A549 (cell line): ENCODE data around the gene HCST. TPM values are rescaled to one million over a fixed set of nuclear protein-coding genes. Genes with fewer than 3 reads are reported as not detected.

Experiments
- ATAC-seq, 2 experiments: fragments of 200-7000 bp in 1 of 2; fragments of >200 bp in 1 of 2; cut with Nextera tagmentation in 1 of 2; cut with Tn5 transposase in 1 of 2; 3 replicates each; pipeline versions ENCODE4 v1.8.0 to v1.9.1; 2018 to 2020; ENCODE audit warnings: mild to moderate bottlenecking in 1 of 2, moderate library complexity in 1 of 2
- CTCF ChIA-PET: fragments of 300-600 bp; sonication (Branson Sonifier 250); formaldehyde crosslinking; extraction: SDS; loops from one replicate; lab custom pipeline; 2021; ENCODE audit warnings: antibody characterized with exemption, inconsistent platforms; lab: Yijun Ruan, JAX
- POLR2A ChIA-PET: fragments of 350-600 bp; formaldehyde crosslinking; extraction: SDS; loops from one replicate; lab custom pipeline; 2021; ENCODE audit warnings: antibody characterized with exemption, inconsistent platforms; lab: Yijun Ruan, JAX
- DNase-seq, 2 experiments: peaks; one replicate each; pipeline versions ENCODE4 v3.0.0 to v3.0.0-alpha.2; 2011 to 2016; ENCODE audit warnings: low read depth in 1 of 2, low spot score in 1 of 2
- FAIRE-seq: peaks from 2 replicates; lab custom pipeline; 2011; peaks lifted over from hg19 to GRCh38; lab: Jason Lieb, UNC
- H3K27ac ChIP-seq, 2 experiments: fragments of >200 bp; sonication (Bioruptor Twin); formaldehyde crosslinking; 3 replicates each; pipeline ENCODE4 v1.5.1; 2016 to 2017
- H3K4me1 ChIP-seq: fragments of >200 bp; sonication (Bioruptor Twin); formaldehyde crosslinking; 3 replicates; pipeline ENCODE4 v1.6.1; 2016
- H3K4me2 ChIP-seq: fragments of >200 bp; sonication (Bioruptor Twin); formaldehyde crosslinking; 3 replicates; pipeline ENCODE4 v1.6.1; 2016
- H3K4me3 ChIP-seq: fragments of >200 bp; sonication (Bioruptor Twin); formaldehyde crosslinking; 3 replicates; pipeline ENCODE4 v1.5.1; 2016
- H3K9me3 ChIP-seq: fragments of >200 bp; sonication (Bioruptor Twin); formaldehyde crosslinking; 3 replicates; pipeline ENCODE4 v1.6.1; 2016
- CBX8 ChIP-seq: fragments of 200-600 bp; sonication (generic); IDR thresholded peaks from 2 replicates; pipeline ENCODE4 v1.6.1; 2016
- CTCF ChIP-seq: fragments of >200 bp; sonication (Bioruptor Twin); formaldehyde crosslinking; IDR thresholded peaks from 3 replicates; pipeline ENCODE4 v1.5.1; 2016
- E2F6 ChIP-seq: IDR thresholded peaks from 2 replicates; pipeline ENCODE4 v1.6.1; 2012; ENCODE audit warnings: low read depth, borderline replicate concordance
- EHMT2 ChIP-seq: fragments of 200-600 bp; sonication (generic); IDR thresholded peaks from 2 replicates; pipeline ENCODE4 v1.6.1; 2016; ENCODE audit warnings: antibody characterized with exemption, low read depth, mild to moderate bottlenecking, moderate library complexity
- FOSB ChIP-seq: fragments of 250-450 bp; sonication (Bioruptor Pico); IDR thresholded peaks from 2 replicates; pipeline ENCODE4 v1.5.0; 2020; ENCODE audit warnings: mild to moderate bottlenecking, moderate library complexity
- FOXS1 ChIP-seq: fragments of 250-450 bp; sonication (Bioruptor Pico); IDR thresholded peaks from 2 replicates; pipeline ENCODE4 v1.5.0; 2020; ENCODE audit warnings: mild to moderate bottlenecking, moderate library complexity
- HES2 ChIP-seq: fragments of >200 bp; sonication (Bioruptor Twin); formaldehyde crosslinking; IDR thresholded peaks from 2 replicates; pipeline ENCODE4 v1.6.1; 2016
- HEYL ChIP-seq: fragments of 250-450 bp; sonication (Bioruptor Pico); IDR thresholded peaks from 2 replicates; pipeline ENCODE4 v1.8.0; 2021; ENCODE audit warnings: mild to moderate bottlenecking, moderate library complexity
- JUN ChIP-seq, 2 experiments: fragments of >200 bp; sonication (Bioruptor Twin); formaldehyde crosslinking; IDR thresholded peaks; 2 replicates in 1 of 2; 3 replicates in 1 of 2; pipeline ENCODE4 v1.6.1; 2016 to 2017
- KDM1A ChIP-seq: fragments of 200-600 bp; sonication (generic); IDR thresholded peaks from 2 replicates; pipeline ENCODE4 v1.6.1; 2016; ENCODE audit warnings: low read depth, mild to moderate bottlenecking
- MAX ChIP-seq: IDR thresholded peaks from 2 replicates; pipeline ENCODE4 v1.6.1; 2012
- MAZ ChIP-seq: fragments of 150-350 bp; IDR thresholded peaks from 2 replicates; pipeline ENCODE4 v1.6.1; 2014; ENCODE audit warnings: antibody characterized with exemption, low read depth, low read length, borderline replicate concordance
- NFE2L2 ChIP-seq: fragments of 150-350 bp; conservative IDR thresholded peaks from 2 replicates; pipeline ENCODE4 v1.6.1; 2014; ENCODE audit warnings: low read length
- NPAS2 ChIP-seq: fragments of 250-450 bp; sonication (Bioruptor Pico); IDR thresholded peaks from 2 replicates; pipeline ENCODE4 v1.8.0; 2022; ENCODE audit warnings: mild to moderate bottlenecking, moderate library complexity, borderline replicate concordance
- NR3C1 ChIP-seq: fragments of >200 bp; sonication (Bioruptor Twin); formaldehyde crosslinking; IDR thresholded peaks from 3 replicates; pipeline ENCODE4 v1.6.1; 2017
- PHF8 ChIP-seq: fragments of 200-600 bp; sonication (generic); IDR thresholded peaks from 2 replicates; pipeline ENCODE4 v1.6.1; 2016; ENCODE audit warnings: low read depth, mild to moderate bottlenecking, antibody characterized with exemption, moderate library complexity, borderline replicate concordance
- RAD21 ChIP-seq, 2 experiments: fragments of >200 bp in 1 of 2; sonication (Bioruptor Twin) in 1 of 2; formaldehyde crosslinking in 1 of 2; IDR thresholded peaks in 1 of 2; conservative IDR thresholded peaks in 1 of 2; 2 replicates in 1 of 2; 3 replicates in 1 of 2; pipeline ENCODE4 v1.6.1; 2012 to 2018; ENCODE audit warnings: inconsistent platforms in 1 of 2
- RARB ChIP-seq: fragments of 250-450 bp; sonication (Bioruptor Pico); IDR thresholded peaks from 2 replicates; pipeline ENCODE4 v1.8.0; 2021; ENCODE audit warnings: mild to moderate bottlenecking, moderate library complexity
- RFX5 ChIP-seq: fragments of 450-650 bp; IDR thresholded peaks from 2 replicates; pipeline ENCODE4 v1.7.1; 2014; ENCODE audit warnings: antibody characterized with exemption, mild to moderate bottlenecking, moderate library complexity
- RNF2 ChIP-seq: fragments of 200-600 bp; sonication (generic); IDR thresholded peaks from 2 replicates; pipeline ENCODE4 v1.6.1; 2016; ENCODE audit warnings: low read depth, mild to moderate bottlenecking, antibody characterized with exemption, moderate library complexity, borderline replicate concordance
- SMC3 ChIP-seq: fragments of >200 bp; sonication (Bioruptor Twin); formaldehyde crosslinking; IDR thresholded peaks from 3 replicates; pipeline ENCODE4 v1.6.1; 2018; ENCODE audit warnings: inconsistent platforms
- TP53 ChIP-seq: fragments of 250-450 bp; sonication (Bioruptor Pico); IDR thresholded peaks from 2 replicates; pipeline ENCODE4 v1.5.0; 2021; ENCODE audit warnings: mild to moderate bottlenecking, moderate library complexity
- ZC3H11A ChIP-seq: fragments of 450-650 bp; IDR thresholded peaks from 2 replicates; pipeline ENCODE4 v1.6.1; 2014; ENCODE audit warnings: antibody characterized with exemption, mild to moderate bottlenecking
- ZFP36 ChIP-seq: fragments of 450-650 bp; IDR thresholded peaks from 2 replicates; pipeline ENCODE4 v1.6.1; 2014; ENCODE audit warnings: borderline replicate concordance; ENCODE audit not compliant: partially characterized antibody
- WGBS: methylation state at CpG from one replicate; pipeline ENCODE4 v1.1.6; 2017; ENCODE audit errors: missing lambda C conversion rate; 5-methylcytosine and 5-hydroxymethylcytosine counted together
- polyA plus RNA-seq, 4 experiments: library from polyadenylated mRNA; depleted of rRNA in 3 of 4; stranded (reverse); fragments of >200 nt; fragmentation: RNase III in 1 of 4; extraction: RNeasy Plus Mini Kit Qiagen cat#74134 plus additional on column Dnase treatment in 1 of 4; gene quantifications; 2 replicates in 3 of 4; 3 replicates in 1 of 4; pipeline ENCODE4 v1.2.3, GENCODE V29; 2011 to 2017
- TF ChIP-seq, protein P1 (sequence below): IDR thresholded peaks from 2 replicates; pipeline ENCODE4 v1.6.1; 2012
- TF ChIP-seq, protein P2 (sequence below): fragments of 200-600 bp; sonication (generic); IDR thresholded peaks from 2 replicates; pipeline ENCODE4 v1.6.1; 2016; ENCODE audit warnings: antibody characterized with exemption, mild to moderate bottlenecking, moderate library complexity

The HCST gene
- polyA plus RNA-seq, 2 of the 4 experiments (the other 2 are of a cell fraction), result 0.49 TPM; not detected in 1

GRCh38 chr19:35882114-35882832 lies 20.1 kb upstream of the HCST start:
- FAIRE-seq (peak; percentile 97), ATAC-seq (peak; percentile 55 to 56; a peak in 4 of 6 replicates), DNase-seq (peak; percentile 87 to 91)
- 13% methylated on average over 8 of the region's 8 CpGs for WGBS
- H3K27ac ChIP-seq, result no peak overlapping the region
- ChIA-PET POLR2A (interaction anchor here (0.6 kb wide), 1 partner anchor 12 kb away, joined by 3 read pairs; no protein-coding TSS in a partner anchor), CTCF (interaction anchor here (0.6 to 17.6 kb wide), 53 partner anchors 9 to 290 kb away, joined by 3 to 402 read pairs (median 4); partner anchors contain the start of genes APLP1, COX6B1, LIN37 and NFKBID)
- no peak overlapping the region for H3K4me3 ChIP-seq
- H3K4me1 ChIP-seq, result peaks cover 7% of the 10 kb centered on the region
- TF ChIP-seq TP53 (no peak), SMC3 (peak; percentile 98), EHMT2 (no peak), RNF2 (no peak), PHF8 (no peak), ZFP36 (no peak), KDM1A (no peak), MAZ (no peak), RAD21 (conservative IDR thresholded peaks at IDR 0.05 in 1 of 2, IDR thresholded peaks at IDR 0.05 in 1 of 2) (peak; percentile 96 to 97), RARB (CRISPR knock-in tag) (no peak), E2F6 (no peak), FOSB (no peak), CBX8 (no peak), NFE2L2 (no peak), NR3C1 (no peak), RFX5 (no peak), ZC3H11A (peak; percentile 100), CTCF (peak; percentile 98), HES2 (no peak), MAX (no peak), FOXS1 (CRISPR knock-in tag) (no peak), JUN (IDR thresholded peaks at IDR 0.05) (no peak), HEYL (CRISPR knock-in tag) (no peak), NPAS2 (CRISPR knock-in tag) (no peak)
- TF ChIP-seq, protein P1, sequence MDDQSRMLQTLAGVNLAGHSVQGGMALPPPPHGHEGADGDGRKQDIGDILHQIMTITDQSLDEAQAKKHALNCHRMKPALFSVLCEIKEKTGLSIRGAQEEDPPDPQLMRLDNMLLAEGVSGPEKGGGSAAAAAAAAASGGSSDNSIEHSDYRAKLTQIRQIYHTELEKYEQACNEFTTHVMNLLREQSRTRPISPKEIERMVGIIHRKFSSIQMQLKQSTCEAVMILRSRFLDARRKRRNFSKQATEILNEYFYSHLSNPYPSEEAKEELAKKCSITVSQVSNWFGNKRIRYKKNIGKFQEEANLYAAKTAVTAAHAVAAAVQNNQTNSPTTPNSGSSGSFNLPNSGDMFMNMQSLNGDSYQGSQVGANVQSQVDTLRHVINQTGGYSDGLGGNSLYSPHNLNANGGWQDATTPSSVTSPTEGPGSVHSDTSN, result no peak
- TF ChIP-seq, protein P2, sequence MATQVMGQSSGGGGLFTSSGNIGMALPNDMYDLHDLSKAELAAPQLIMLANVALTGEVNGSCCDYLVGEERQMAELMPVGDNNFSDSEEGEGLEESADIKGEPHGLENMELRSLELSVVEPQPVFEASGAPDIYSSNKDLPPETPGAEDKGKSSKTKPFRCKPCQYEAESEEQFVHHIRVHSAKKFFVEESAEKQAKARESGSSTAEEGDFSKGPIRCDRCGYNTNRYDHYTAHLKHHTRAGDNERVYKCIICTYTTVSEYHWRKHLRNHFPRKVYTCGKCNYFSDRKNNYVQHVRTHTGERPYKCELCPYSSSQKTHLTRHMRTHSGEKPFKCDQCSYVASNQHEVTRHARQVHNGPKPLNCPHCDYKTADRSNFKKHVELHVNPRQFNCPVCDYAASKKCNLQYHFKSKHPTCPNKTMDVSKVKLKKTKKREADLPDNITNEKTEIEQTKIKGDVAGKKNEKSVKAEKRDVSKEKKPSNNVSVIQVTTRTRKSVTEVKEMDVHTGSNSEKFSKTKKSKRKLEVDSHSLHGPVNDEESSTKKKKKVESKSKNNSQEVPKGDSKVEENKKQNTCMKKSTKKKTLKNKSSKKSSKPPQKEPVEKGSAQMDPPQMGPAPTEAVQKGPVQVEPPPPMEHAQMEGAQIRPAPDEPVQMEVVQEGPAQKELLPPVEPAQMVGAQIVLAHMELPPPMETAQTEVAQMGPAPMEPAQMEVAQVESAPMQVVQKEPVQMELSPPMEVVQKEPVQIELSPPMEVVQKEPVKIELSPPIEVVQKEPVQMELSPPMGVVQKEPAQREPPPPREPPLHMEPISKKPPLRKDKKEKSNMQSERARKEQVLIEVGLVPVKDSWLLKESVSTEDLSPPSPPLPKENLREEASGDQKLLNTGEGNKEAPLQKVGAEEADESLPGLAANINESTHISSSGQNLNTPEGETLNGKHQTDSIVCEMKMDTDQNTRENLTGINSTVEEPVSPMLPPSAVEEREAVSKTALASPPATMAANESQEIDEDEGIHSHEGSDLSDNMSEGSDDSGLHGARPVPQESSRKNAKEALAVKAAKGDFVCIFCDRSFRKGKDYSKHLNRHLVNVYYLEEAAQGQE, result 0 out of 2 replicates have a peak, but pooled peaks have one; percentile 1
- H3K4me2 ChIP-seq, result no peak overlapping the region
- no peaks in the 10 kb centered on the region for H3K9me3 ChIP-seq
